GM21723 (cell line): ENCODE results near the gene KRTAP10-5.

Experiments
- ATAC-seq: cut with Tn5 transposase; IDR thresholded peaks from one replicate; pipeline ENCODE4 v1.9.1; 2021; ENCODE audit warnings: mild to moderate bottlenecking, moderate library complexity; ENCODE audit not compliant: unreplicated experiment

Gene KRTAP10-5

GRCh38 chr21:44530903-44531605, 49.4 kb downstream of the KRTAP10-5 start:
- ATAC-seq: no peak

GRCh38 chr21:44530221-44530902, 50.0 kb downstream of the KRTAP10-5 start:
- ATAC-seq: no peak

- ATAC-seq: no peak
Observed at GRCh38 chr21:44529503-44530125, 50.8 kb downstream of the KRTAP10-5 start.
